Vagina (tissue), 2 donors: Measurements from ENCODE around the gene UBE2E2.

Experiments used
- CTCF ChIP-seq, 3 experiments: fragments of 450-650 bp in 2 of 3; fragments of 200-600 bp in 1 of 3; sonication (generic) in 1 of 3; IDR thresholded peaks; one replicate each; pipeline ENCODE4 v1.5.1; 2017 to 2019; ENCODE audit warnings: antibody characterized with exemption in 3 of 3, mild to moderate bottlenecking in 2 of 3, moderate library complexity in 2 of 3
- POLR2A ChIP-seq, 2 donors: fragments of 450-650 bp; IDR thresholded peaks; one replicate each; pipeline ENCODE4 v1.6.1; 2017; ENCODE audit warnings: antibody characterized with exemption in 2 of 2, mild to moderate bottlenecking in 2 of 2, moderate library complexity in 2 of 2

GRCh38 chr3:23244324-23245041 is 41.4 kb downstream of the UBE2E2 start:
- TF ChIP-seq CTCF (IDR thresholded peaks at IDR 0.05) (no peak), POLR2A (IDR thresholded peaks at IDR 0.05) (no peak)
